ENCODE results near the gene GJA4.

GJA4 gene

DNA sequence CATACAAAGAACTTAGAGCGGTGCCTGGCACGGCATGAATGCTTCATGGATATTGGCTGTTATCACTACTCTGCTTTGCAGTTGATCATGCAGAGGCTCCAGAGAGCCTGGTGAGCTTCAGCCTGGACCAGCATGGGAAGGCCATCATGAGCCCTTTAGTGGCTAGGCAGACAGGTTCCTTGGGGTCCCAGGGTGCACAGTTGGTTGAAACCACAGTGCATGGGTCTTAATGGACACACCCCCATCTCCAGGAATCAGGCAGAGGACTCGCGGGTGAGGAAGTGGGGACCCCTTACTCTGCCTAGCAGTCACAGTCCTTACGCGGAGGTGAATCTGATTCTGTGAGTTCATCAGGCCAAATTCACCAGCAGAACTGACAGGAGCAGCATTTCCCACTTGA, 36.8 kb upstream of the GJA4 start:
- no peaks in the 10 kb centered on the region for H3K36me3 ChIP-seq (ENCODE audit: insufficient read depth, low read length)
- H3K4me1 ChIP-seq (ENCODE audit: control insufficient read depth, insufficient read depth, low read length), result no peaks in the 10 kb centered on the region
- H3K9me3 ChIP-seq (replicated peaks; ENCODE audit: low read length), result no peaks in the 10 kb centered on the region
- H3K9ac ChIP-seq (ENCODE audit: low read depth, low read length), result no peak overlapping the region
- no peak overlapping the region for H3K4me2 ChIP-seq (ENCODE audit: low read length)
- no peak overlapping the region for H3K4me3 ChIP-seq (ENCODE audit: low read length)
- no peaks in the 10 kb centered on the region for H3K27me3 ChIP-seq (ENCODE audit: control insufficient read depth, insufficient read depth, low read length)

DNA sequence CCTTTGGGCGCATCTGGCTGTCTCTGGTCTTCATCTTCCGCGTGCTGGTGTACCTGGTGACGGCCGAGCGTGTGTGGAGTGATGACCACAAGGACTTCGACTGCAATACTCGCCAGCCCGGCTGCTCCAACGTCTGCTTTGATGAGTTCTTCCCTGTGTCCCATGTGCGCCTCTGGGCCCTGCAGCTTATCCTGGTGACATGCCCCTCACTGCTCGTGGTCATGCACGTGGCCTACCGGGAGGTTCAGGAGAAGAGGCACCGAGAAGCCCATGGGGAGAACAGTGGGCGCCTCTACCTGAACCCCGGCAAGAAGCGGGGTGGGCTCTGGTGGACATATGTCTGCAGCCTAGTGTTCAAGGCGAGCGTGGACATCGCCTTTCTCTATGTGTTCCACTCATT, 35.4 kb upstream of the GJA4 start:
- H3K27me3 ChIP-seq (ENCODE audit: control insufficient read depth, insufficient read depth, low read length), result no peaks in the 10 kb centered on the region
- H3K4me2 ChIP-seq (ENCODE audit: low read length), result no peak overlapping the region
- H3K9ac ChIP-seq (ENCODE audit: low read depth, low read length), result no peak overlapping the region
- H3K4me1 ChIP-seq (ENCODE audit: control insufficient read depth, insufficient read depth, low read length), result no peaks in the 10 kb centered on the region
- H3K9me3 ChIP-seq (replicated peaks; ENCODE audit: low read length), result no peaks in the 10 kb centered on the region
- H3K4me3 ChIP-seq (ENCODE audit: low read length), result no peak overlapping the region
- H3K36me3 ChIP-seq (ENCODE audit: insufficient read depth, low read length), result no peaks in the 10 kb centered on the region

DNA sequence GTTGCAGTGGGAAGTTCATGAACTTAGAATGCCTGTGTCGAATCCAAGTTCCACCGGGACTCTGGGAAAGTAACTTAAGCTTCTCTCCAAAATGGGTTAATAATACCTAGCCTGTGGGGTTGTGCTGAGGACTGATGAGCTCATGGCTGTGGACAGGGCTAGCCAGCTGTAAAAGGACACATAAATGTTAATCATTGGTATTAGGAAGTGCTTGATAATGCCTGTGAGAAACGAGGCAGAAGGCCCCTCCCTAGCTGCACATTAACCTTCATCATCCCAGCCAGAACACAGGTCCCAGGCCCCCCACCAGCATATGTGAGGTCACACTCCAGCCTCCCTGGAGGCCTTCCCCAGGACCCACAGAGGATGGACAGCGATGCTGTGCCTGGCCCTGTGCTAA, 34.0 kb upstream of the GJA4 start:
- Histone ChIP-seq H3K9ac (ENCODE audit: low read depth, low read length) (no peak overlapping the region), H3K9me3 (replicated peaks; ENCODE audit: low read length) (no peaks in the 10 kb centered on the region), H3K4me2 (ENCODE audit: low read length) (no peak overlapping the region), H3K4me3 (ENCODE audit: low read length) (no peak overlapping the region), H3K36me3 (ENCODE audit: insufficient read depth, low read length) (no peaks in the 10 kb centered on the region), H3K27me3 (ENCODE audit: control insufficient read depth, insufficient read depth, low read length) (no peaks in the 10 kb centered on the region), H3K4me1 (ENCODE audit: control insufficient read depth, insufficient read depth, low read length) (no peaks in the 10 kb centered on the region)

DNA sequence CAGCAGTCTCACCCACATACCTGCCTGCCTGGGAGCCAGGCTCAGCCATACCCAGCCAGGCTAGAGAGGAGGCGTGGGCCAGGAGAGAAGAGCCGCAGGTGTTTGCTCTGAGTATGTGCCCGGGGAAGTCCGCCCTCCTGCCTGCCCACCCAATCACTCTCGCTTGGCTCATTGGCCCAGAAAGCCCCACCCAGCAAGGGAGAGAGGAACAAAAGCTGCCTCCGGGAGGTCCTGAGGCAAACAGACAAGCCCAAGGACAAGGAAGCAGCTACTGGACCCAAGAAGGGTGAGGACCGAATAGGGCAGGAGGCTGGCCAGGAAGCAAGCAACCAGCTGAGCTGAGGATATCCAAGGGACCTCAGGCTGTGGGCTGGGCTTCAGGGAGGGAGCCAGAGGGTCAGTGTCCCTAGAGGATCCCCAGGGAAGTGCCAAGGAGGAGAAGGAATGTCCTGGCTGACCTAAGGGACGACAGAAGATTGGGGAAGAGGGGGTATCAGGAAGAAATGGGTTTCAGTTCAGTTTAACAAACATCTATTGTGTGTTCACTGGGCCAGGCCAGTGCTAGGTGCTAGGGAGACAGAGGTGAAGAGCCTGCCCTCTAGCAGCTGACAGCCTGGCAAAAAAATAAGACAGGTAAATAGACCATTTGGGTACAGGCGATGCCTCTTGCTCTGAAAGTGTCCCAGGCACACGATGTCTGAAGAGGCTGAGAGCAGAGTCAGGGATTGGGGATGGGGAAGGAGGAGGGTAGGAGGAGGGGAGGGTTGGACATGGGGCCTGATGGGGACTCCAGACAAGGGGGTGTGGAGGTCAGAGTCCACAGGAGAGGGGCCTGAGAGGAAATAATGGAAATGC, 33.1 kb upstream of the GJA4 start, which contains the start of gene GJB4:
TSS of gene GJB4 (plus strand) at position 238 of the 855 bp plus-strand sequence. CDS start 1,515 bp downstream, outside the sequence.
- no peak within 1 kb of the TSS for H3K9ac ChIP-seq (ENCODE audit: low read depth, low read length)

DNA sequence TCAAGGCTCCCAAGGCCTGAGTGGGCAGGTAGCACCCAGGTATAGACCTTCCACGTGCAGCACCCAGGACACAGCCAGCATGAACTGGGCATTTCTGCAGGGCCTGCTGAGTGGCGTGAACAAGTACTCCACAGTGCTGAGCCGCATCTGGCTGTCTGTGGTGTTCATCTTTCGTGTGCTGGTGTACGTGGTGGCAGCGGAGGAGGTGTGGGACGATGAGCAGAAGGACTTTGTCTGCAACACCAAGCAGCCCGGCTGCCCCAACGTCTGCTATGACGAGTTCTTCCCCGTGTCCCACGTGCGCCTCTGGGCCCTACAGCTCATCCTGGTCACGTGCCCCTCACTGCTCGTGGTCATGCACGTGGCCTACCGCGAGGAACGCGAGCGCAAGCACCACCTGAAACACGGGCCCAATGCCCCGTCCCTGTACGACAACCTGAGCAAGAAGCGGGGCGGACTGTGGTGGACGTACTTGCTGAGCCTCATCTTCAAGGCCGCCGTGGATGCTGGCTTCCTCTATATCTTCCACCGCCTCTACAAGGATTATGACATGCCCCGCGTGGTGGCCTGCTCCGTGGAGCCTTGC, 31.5 kb upstream of the GJA4 start:
- H3K4me1 ChIP-seq (ENCODE audit: control insufficient read depth, insufficient read depth, low read length), result no peaks in the 10 kb centered on the region
- no peaks in the 10 kb centered on the region for H3K36me3 ChIP-seq (ENCODE audit: insufficient read depth, low read length)
- peaks cover under 1% of the 10 kb centered on the region for H3K27me3 ChIP-seq (ENCODE audit: control insufficient read depth, insufficient read depth, low read length)
- no peak overlapping the region for H3K4me3 ChIP-seq (ENCODE audit: low read length)
- no peak overlapping the region for H3K9ac ChIP-seq (ENCODE audit: low read depth, low read length)
- H3K9me3 ChIP-seq (replicated peaks; ENCODE audit: low read length), result no peaks in the 10 kb centered on the region
- no peak overlapping the region for H3K4me2 ChIP-seq (ENCODE audit: low read length)

More for the DNA sequence above, 33.1 kb upstream of the GJA4 start, which contains the start of gene GJB4:
- Histone ChIP-seq H3K4me3 (ENCODE audit: low read length) (no peak within 1 kb of the TSS), H3K27me3 (ENCODE audit: control insufficient read depth, insufficient read depth, low read length) (no peaks in the 10 kb centered on the region), H3K4me2 (ENCODE audit: low read length) (no peak within 1 kb of the TSS), H3K4me1 (ENCODE audit: control insufficient read depth, insufficient read depth, low read length) (no peaks in the 10 kb centered on the region), H3K36me3 (ENCODE audit: insufficient read depth, low read length) (no peaks in the 10 kb centered on the region), H3K9me3 (replicated peaks; ENCODE audit: low read length) (no peaks in the 10 kb centered on the region)

DNA sequence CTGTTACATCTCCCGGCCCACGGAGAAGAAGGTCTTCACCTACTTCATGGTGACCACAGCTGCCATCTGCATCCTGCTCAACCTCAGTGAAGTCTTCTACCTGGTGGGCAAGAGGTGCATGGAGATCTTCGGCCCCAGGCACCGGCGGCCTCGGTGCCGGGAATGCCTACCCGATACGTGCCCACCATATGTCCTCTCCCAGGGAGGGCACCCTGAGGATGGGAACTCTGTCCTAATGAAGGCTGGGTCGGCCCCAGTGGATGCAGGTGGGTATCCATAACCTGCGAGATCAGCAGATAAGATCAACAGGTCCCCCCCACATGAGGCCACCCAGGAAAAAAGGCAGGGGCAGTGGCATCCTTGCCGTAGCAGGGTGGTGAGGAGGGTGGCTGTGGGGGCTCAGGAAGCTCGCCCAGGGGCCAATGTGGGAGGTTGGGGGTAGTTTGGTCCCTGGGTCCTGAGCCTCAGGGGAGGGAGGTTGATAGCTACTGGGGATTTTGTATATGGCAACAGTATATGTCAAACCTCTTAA, 31.0 kb upstream of the GJA4 start:
- no peak overlapping the region for H3K4me2 ChIP-seq (ENCODE audit: low read length)
- H3K36me3 ChIP-seq (ENCODE audit: insufficient read depth, low read length), result no peaks in the 10 kb centered on the region
- H3K9ac ChIP-seq (ENCODE audit: low read depth, low read length), result no peak overlapping the region
- no peaks in the 10 kb centered on the region for H3K9me3 ChIP-seq (replicated peaks; ENCODE audit: low read length)
- H3K4me3 ChIP-seq (ENCODE audit: low read length), result no peak overlapping the region
- H3K27me3 ChIP-seq (ENCODE audit: control insufficient read depth, insufficient read depth, low read length), result peaks cover 2% of the 10 kb centered on the region
- no peaks in the 10 kb centered on the region for H3K4me1 ChIP-seq (ENCODE audit: control insufficient read depth, insufficient read depth, low read length)

DNA sequence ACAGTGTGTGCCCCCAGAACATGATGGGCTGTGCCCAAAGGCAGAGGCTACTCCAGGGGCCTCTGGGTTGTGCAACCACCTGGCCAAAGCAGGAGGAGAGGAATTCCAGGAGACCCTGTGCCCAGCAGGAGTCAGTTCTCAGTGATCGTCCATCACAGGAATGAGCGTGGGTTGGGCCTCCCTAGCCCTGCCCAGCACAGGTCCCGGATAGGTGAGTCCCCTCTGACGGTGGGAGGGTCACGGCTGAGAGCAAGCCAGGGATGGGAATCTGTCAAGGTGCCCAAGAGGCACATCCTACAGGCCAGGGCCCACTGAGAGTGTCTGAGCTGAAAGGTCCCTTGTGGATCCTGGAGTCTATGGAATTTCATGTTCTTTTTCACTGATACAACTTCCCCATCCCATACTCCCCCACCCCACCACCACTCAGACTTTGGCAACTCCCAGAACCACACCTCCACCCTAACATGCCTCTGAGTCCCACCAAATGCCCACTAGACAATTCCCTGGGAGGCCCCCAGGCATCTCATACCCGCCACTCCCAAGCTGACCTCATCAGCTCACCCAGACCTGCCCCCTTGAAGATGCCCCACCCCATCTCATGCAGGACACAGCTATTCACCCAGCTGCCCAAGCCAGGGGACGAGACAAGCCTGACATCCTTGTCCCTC, 30.2 kb upstream of the GJA4 start:
- H3K9ac ChIP-seq (ENCODE audit: low read depth, low read length), result no peak overlapping the region
- H3K4me1 ChIP-seq (ENCODE audit: control insufficient read depth, insufficient read depth, low read length), result no peaks in the 10 kb centered on the region
- H3K4me3 ChIP-seq (ENCODE audit: low read length), result no peak overlapping the region
- no peak overlapping the region for H3K4me2 ChIP-seq (ENCODE audit: low read length)
- peaks cover 2% of the 10 kb centered on the region for H3K27me3 ChIP-seq (ENCODE audit: control insufficient read depth, insufficient read depth, low read length)
- no peaks in the 10 kb centered on the region for H3K36me3 ChIP-seq (ENCODE audit: insufficient read depth, low read length)
- H3K9me3 ChIP-seq (replicated peaks; ENCODE audit: low read length), result no peaks in the 10 kb centered on the region

DNA sequence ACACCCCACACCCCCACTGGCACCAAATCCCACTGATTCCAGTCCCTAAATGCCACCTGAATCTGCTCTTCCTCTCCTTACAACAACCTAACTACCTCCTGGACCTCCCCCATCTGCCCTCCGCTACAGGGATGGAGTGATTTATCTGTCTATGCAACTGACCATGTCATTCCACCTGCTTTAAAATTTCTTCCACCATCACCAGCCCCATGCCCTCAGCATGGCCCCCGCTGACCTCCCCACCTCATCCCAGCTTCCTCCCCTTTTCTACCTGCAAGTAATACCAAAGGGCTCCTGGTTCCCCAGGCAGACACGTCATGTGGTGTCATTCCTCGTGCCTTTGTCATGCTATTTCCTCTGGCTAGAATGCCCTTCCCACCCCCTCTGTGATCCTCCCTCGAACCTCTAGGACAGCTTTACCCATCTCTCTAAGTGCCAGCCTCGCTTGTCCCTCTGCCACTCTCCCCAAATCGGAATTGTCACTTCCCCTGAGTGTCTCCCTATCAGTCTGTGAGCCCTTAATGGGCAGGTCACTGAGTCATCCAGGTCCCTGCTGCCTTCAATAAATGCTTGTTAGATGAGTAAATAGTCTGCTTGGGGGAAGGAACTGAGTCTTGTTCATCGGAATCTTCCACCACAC, 29.5 kb upstream of the GJA4 start:
- no peaks in the 10 kb centered on the region for H3K4me1 ChIP-seq (ENCODE audit: control insufficient read depth, insufficient read depth, low read length)
- no peaks in the 10 kb centered on the region for H3K36me3 ChIP-seq (ENCODE audit: insufficient read depth, low read length)
- no peaks in the 10 kb centered on the region for H3K9me3 ChIP-seq (replicated peaks; ENCODE audit: low read length)
- peak overlapping the region; percentile 25 for H3K4me2 ChIP-seq (ENCODE audit: low read length)
- no peak overlapping the region for H3K9ac ChIP-seq (ENCODE audit: low read depth, low read length)
- no peak overlapping the region for H3K4me3 ChIP-seq (ENCODE audit: low read length)
- peaks cover 2% of the 10 kb centered on the region for H3K27me3 ChIP-seq (ENCODE audit: control insufficient read depth, insufficient read depth, low read length)

DNA sequence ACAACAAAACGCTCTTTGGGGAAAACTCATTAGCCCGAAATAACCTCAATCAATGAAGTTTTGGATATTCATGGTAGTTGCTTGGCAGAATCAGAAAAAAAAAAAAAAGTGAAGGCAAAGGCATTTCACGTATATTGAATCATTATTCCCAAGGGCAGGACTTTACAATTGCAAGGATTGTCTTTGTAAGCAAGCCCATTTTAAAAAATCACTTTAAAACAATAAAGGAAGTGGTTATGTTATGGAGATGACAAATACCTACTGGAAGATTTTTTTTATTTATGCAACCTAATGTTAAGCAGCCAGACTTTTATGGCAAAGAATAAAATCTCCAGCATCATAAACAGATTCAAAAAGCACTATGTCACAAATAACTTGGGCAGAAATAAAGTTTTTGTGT, 23.9 kb upstream of the GJA4 start:
- no peak overlapping the region for H3K9ac ChIP-seq (ENCODE audit: low read depth, low read length)
- no peak overlapping the region for H3K4me3 ChIP-seq (ENCODE audit: low read length)
- H3K9me3 ChIP-seq (replicated peaks; ENCODE audit: low read length), result no peaks in the 10 kb centered on the region
- no peaks in the 10 kb centered on the region for H3K36me3 ChIP-seq (ENCODE audit: insufficient read depth, low read length)
- H3K4me1 ChIP-seq (ENCODE audit: control insufficient read depth, insufficient read depth, low read length), result no peaks in the 10 kb centered on the region
- peaks cover 9% of the 10 kb centered on the region for H3K27me3 ChIP-seq (ENCODE audit: control insufficient read depth, insufficient read depth, low read length)
- no peak overlapping the region for H3K4me2 ChIP-seq (ENCODE audit: low read length)

DNA sequence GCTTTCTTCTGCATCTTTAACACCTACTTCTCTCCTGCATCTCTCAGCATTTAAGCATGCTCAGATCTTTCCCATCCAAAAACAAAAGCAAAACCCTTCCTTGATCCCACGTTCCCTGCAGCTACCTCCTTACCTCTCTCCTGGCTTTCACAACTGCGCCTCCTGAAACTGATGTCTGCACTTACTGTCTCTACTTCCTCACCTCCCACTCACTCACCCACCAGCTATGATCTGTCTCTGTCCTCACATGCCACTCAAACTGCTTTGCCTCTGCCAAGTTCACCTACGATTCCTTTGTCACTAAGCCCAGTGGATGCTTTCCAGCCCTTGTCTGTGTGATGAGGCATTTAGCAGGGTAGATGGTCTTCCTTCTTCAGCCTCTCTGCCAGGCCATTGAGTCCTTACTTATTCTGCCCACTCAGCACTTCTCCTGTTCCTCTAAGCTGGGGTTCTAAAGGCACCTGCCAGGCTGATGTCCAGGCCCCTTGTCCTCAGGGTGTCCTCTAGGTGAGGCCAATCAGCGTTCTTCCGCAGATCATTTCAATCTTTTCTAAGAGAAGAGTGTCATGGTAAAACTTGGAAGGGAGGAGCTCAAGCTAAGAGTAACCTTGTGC, 21.8 kb upstream of the GJA4 start:
- Histone ChIP-seq H3K36me3 (ENCODE audit: insufficient read depth, low read length) (no peaks in the 10 kb centered on the region), H3K9ac (ENCODE audit: low read depth, low read length) (no peak overlapping the region), H3K9me3 (replicated peaks; ENCODE audit: low read length) (no peaks in the 10 kb centered on the region), H3K4me1 (ENCODE audit: control insufficient read depth, insufficient read depth, low read length) (no peaks in the 10 kb centered on the region), H3K4me2 (ENCODE audit: low read length) (no peak overlapping the region), H3K4me3 (ENCODE audit: low read length) (no peak overlapping the region), H3K27me3 (ENCODE audit: control insufficient read depth, insufficient read depth, low read length) (peaks cover 13% of the 10 kb centered on the region)

All from skeletal muscle satellite cell (primary cell).